ES-I3 (cell line): ENCODE measurements around the gene SLC35B1.

Experiments
- H3K36me3 ChIP-seq: 2 replicates; pipeline ENCODE4 v1.6.1; 2013; ENCODE audit warnings: mild to moderate bottlenecking, low read length, control low read depth, moderate library complexity; ENCODE audit not compliant: insufficient read depth
- H3K4me1 ChIP-seq: 2 replicates; pipeline ENCODE4 v1.6.1; 2013; ENCODE audit warnings: mild to moderate bottlenecking, control low read depth, low read length; ENCODE audit not compliant: insufficient read depth
- H3K9ac ChIP-seq: 2 replicates; pipeline ENCODE4 v1.6.1; 2013; ENCODE audit warnings: low read depth, mild to moderate bottlenecking, low read length, moderate library complexity
- H3K9me3 ChIP-seq: 2 replicates; pipeline ENCODE4 v1.6.1; 2013; ENCODE audit warnings: mild to moderate bottlenecking, low read length, moderate library complexity; ENCODE audit not compliant: control insufficient read depth, insufficient read depth

SLC35B1 gene

DNA sequence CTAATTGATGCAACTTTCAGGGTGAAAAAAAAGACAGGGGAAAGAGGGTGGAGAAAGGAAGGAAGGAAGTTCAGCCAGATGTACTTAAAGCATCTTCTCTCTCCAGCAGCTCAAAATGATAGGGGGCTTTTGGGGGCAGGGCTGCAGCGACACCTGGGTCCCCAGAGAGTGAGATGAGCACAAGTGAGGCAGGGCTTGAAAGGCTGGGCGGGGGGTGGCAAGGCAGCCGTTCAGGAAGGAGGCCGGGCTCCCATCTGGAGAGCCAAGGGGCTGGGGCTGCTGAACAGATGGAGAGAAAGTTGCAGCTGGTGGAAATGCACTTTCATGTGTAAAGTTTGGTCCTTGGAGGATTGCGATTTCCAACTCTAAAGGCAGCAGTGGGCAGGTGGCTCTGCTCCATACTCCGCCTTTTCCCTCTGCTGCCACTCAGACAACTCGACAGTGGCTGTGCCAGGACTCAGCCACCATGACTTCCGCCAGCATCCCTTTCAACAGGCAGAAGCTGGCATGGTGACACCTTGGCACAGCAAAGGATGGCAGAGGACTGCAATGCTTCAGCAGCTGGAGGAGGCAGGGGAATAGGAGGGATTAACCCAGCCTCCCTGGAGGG, 7.7 kb downstream of the SLC35B1 start:
- Histone ChIP-seq H3K9ac (no peak overlapping the region), H3K9me3 (no peaks in the 10 kb centered on the region), H3K36me3 (peaks cover 29% of the 10 kb centered on the region), H3K4me1 (peaks cover 2% of the 10 kb centered on the region; the same call in 1 of the 2 replicates)

DNA sequence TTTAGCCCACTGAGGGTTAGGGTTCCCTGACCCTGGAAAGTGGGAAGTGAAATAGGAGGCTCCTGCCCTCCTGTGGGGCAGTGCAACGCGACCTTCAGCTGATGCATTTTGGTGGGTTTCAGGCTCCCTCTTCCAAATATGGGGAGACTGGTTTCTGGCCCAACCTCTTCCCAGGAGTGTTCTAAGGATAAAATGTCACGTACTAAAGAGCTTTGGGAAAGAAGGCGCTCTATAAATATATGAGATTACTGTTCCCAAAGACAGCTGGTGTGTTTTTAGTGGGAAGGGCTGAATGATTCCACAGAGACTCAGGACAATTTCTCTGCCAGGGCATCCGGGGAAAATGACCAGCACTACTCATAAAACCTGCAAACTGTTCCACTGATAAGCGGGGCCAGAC, 9.8 kb downstream of the SLC35B1 start:
- Histone ChIP-seq H3K9me3 (no peaks in the 10 kb centered on the region), H3K4me1 (peaks cover 7% of the 10 kb centered on the region; the same call in 1 of the 2 replicates), H3K9ac (no peak overlapping the region), H3K36me3 (peaks cover 14% of the 10 kb centered on the region)

DNA sequence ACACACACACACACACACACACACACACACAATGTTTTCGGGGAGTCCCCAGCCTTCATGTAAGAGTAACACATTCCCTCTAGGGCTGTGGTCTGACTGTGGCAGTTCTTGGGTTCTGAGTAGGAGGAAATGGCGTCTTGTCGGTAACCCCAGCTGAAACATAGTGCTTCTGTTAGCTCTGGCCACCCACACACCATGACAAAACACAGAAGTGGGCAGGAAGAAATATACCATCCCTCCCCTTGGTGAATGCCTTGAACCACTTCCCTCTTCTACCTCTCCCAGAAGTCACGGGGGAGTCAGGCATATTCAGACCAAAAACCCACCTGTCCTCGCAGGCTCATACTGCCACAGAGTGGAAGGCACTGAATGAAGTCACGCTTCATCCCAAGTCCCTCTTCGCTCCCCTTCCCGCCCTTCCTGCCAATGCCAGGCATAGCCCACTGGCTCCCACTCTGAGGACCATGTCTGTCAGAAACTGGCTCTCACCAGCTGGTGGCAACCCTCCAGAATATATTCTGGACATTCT, 11.5 kb downstream of the SLC35B1 start:
- Histone ChIP-seq H3K9ac (no peak overlapping the region), H3K36me3 (peaks cover 3% of the 10 kb centered on the region), H3K4me1 (peaks cover 7% of the 10 kb centered on the region; the same call in 1 of the 2 replicates), H3K9me3 (no peaks in the 10 kb centered on the region)

DNA sequence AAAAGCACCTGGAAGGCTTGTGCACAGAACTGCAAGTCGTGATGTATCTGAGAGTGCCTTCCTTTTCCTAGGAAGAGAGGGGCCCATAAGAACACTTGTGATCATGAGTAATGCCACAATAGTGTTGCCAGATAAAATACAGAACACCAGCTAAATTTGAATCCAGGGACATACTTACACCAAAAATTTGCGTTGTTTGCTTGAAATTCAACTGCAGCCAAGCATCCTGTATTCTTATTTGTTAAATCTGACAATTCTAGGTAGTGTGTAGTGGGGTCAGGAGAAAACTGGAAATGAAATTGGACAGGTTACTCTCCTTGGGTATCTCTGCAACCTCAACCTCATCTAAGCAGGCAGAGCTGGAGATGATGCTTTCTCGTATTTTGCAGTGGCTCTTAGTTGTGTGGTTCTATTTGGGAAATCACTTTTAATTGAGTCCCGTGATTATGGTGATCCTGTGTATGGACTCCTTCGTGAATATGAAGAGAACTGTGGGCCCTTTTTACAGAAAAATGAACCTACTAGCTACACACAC, 12.0 kb downstream of the SLC35B1 start:
- Histone ChIP-seq H3K36me3 (no peaks in the 10 kb centered on the region), H3K9me3 (no peaks in the 10 kb centered on the region), H3K4me1 (peaks cover 7% of the 10 kb centered on the region; the same call in 1 of the 2 replicates), H3K9ac (no peak overlapping the region)

DNA sequence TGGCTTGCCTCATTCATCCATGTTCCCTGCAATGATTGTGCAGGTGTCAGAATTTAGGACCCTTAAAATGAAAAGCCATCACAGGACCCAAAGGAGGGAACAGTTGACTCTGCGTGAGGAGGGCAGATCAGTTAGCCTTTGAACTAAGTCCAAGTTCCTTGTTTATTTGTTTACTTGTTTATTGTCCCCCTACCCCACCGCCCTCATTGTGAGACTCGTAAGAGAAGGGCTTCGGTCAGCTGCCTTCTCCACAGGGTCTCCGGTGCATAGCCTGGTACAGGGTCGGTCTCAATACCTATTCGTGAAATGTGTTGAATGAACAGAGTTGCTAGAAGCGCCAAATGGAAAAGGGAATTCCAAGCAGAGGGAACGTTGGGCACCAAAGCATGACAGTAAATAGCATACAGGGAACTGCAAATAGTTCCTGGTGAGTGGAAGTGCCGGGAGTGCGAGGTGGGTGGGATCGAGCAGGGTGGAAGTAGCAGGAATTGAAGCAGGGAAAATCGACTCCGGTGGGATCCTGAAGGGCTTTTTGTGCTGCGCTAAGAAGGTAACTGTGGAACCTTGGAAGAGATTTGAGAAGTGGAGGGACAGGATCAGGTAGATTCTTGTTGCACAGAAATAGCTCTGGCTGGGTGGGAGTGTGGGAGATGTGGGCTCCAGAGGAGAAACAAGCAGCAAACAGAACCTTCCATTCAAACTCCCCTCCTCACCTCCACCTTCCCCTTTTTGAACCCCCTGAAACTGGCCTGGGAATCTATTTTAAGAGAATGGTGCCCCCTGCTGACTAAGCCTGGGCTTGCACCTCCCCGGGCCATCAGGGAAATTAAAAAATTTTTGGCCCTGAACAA, 12.7 kb downstream of the SLC35B1 start:
- peaks cover 7% of the 10 kb centered on the region; the same call in 1 of the 2 replicates for H3K4me1 ChIP-seq
- no peaks in the 10 kb centered on the region for H3K36me3 ChIP-seq
- H3K9ac ChIP-seq: peak overlapping the region; percentile 23
- no peaks in the 10 kb centered on the region for H3K9me3 ChIP-seq

DNA sequence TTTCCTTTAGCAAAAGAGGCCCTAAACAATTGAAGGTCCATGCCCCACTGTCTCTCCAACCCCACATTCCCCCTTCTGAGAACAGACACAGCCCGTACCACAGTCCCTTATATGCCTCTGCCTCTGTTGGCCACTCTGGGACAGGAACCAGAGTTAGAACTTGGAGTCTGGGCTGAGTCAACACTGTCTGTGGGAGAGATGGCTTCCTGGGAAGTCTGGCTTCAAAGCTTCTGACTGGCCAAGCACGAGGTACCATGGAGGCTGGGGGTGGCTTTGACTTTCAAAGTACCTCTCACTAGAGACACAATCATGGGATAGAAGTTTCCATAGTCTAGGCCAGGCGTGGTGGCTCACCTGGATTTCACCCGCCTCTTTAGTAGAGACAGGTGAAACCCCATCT, 15.0 kb downstream of the SLC35B1 start:
- Histone ChIP-seq H3K36me3 (no peaks in the 10 kb centered on the region), H3K9ac (no peak overlapping the region), H3K9me3 (no peaks in the 10 kb centered on the region), H3K4me1 (peaks cover 19% of the 10 kb centered on the region)

DNA sequence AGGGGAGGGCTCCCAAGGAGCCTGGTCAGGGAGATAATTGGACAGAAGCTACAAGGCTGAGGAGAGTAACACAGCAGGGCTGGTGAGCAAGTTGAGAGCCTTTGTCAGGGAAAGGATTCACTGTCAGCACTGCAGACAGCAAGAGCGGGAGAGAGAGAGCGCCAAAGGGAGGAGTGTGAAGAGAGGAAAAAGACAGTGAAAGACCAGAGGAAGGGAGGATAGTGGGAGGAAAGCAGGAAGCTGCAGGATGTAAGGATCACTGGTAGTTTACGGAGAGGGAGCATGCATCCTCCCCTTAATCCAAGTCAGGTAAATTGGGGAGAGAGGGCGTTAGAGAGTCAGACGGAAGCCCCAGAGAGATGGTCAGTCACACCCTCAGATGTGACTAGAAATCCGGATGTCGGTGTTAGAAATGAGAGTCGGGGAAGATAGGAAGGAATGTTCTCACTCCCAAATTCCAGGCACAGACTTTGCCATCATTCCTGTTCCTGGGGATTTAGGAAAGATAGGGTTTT, 16.0 kb downstream of the SLC35B1 start:
- Histone ChIP-seq H3K4me1 (peaks cover 19% of the 10 kb centered on the region), H3K9ac (no peak overlapping the region), H3K36me3 (no peaks in the 10 kb centered on the region), H3K9me3 (no peaks in the 10 kb centered on the region)

DNA sequence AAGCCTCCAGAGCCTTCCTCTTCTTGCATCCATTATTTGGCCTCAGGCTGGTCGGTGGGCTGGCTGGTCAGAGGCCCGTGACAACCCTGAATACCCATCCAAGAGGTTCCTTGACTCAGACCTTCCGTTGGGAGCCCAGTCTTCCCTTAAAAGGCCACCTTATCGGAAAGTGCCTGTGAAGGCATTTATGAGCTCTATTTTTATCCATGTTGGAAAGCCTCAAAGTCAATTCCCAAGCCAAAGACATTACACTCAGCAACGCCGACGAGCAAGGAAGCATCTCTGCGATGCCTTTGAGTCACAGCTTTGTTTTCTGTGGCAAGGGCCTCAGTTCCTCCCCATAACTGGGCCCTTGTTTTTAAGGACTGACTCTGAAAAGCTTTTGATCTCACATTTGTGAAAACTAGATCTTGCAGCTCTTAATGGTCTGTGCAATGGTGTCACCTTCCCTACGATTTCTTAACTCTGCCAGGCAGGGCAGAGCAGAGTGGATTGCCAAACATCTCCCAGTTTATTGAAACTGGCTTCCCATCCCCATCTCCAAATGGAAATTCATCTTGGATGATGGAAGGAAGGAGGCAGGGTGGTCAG, 16.6 kb downstream of the SLC35B1 start:
- peaks cover 19% of the 10 kb centered on the region for H3K4me1 ChIP-seq
- no peak overlapping the region for H3K9ac ChIP-seq

DNA sequence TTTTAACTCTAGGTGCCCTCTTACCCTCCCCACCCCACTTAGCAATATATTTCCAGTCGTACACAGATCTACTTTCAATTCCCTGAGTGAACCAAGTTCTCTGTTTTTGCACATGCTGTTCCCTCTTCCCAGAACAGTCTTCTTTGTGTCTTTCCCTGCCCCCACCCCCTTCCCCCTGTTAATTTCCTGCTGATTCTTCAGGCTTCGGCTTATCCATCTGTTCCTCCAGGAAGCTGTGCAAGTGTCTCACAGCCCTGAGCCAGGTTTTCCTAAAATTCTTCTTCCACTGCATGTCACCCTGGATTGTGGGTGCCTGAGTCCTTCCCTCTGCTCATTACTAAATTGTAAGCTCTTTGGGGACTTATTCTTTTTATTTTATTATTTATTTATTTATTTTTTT, 17.5 kb downstream of the SLC35B1 start:
- Histone ChIP-seq H3K9me3 (no peaks in the 10 kb centered on the region), H3K4me1 (peaks cover 18% of the 10 kb centered on the region), H3K9ac (no peak overlapping the region), H3K36me3 (no peaks in the 10 kb centered on the region)

More for the DNA sequence above, 16.6 kb downstream of the SLC35B1 start:
- Histone ChIP-seq H3K36me3 (no peaks in the 10 kb centered on the region), H3K9me3 (no peaks in the 10 kb centered on the region)

DNA sequence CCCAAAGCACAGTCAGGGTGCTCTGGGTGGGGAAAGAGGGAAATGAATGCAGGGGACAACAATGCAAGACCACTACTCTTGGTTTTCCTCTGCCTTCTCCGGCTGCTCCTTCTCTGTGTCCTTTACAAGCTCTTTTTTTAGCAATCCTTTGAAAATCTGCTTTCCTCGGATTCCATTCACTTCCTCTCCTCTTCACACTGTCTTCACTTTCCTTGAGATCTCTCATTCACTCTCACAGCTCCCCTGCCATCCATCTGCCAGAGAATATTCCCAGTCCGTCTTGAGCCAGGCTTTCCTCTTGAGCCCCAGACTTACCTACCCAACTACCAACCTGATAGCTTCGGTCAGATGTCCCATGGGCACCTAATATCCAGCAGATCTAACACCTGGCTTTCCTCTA, 18.9 kb downstream of the SLC35B1 start:
- no peaks in the 10 kb centered on the region for H3K9me3 ChIP-seq
- no peaks in the 10 kb centered on the region for H3K36me3 ChIP-seq
- peaks cover 12% of the 10 kb centered on the region for H3K4me1 ChIP-seq
- H3K9ac ChIP-seq: no peak overlapping the region

DNA sequence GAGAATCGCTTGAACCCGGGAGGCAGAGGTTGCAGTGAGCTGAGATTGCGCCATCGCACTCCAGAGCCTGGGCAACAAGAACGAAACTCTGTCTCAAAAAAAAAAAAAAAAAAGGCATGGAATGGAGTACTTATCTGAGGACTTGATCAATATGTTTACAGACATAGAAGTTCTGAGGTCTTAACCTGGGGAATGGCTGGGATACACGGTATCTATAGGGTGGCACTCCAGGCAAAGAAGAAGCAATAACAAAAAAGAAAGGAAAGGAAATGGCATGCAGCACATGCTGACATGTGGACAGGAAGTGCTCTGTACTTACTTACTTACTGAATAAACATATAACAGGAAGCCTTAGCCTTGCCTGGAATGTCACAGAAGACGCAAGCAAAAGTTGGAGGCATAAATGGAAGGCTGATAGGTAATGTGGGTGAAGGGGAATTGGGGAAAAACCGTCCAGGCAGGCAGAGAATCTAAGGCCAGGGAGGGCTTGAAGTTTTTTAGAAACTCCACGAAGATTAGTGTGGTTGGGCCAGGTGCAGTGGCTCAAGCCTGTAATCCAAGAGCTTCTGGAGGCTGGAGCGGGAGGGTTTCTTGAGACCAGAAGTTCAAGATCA, 19.8 kb downstream of the SLC35B1 start:
- Histone ChIP-seq H3K9me3 (no peaks in the 10 kb centered on the region), H3K4me1 (peaks cover 12% of the 10 kb centered on the region), H3K9ac (no peak overlapping the region), H3K36me3 (no peaks in the 10 kb centered on the region)

DNA sequence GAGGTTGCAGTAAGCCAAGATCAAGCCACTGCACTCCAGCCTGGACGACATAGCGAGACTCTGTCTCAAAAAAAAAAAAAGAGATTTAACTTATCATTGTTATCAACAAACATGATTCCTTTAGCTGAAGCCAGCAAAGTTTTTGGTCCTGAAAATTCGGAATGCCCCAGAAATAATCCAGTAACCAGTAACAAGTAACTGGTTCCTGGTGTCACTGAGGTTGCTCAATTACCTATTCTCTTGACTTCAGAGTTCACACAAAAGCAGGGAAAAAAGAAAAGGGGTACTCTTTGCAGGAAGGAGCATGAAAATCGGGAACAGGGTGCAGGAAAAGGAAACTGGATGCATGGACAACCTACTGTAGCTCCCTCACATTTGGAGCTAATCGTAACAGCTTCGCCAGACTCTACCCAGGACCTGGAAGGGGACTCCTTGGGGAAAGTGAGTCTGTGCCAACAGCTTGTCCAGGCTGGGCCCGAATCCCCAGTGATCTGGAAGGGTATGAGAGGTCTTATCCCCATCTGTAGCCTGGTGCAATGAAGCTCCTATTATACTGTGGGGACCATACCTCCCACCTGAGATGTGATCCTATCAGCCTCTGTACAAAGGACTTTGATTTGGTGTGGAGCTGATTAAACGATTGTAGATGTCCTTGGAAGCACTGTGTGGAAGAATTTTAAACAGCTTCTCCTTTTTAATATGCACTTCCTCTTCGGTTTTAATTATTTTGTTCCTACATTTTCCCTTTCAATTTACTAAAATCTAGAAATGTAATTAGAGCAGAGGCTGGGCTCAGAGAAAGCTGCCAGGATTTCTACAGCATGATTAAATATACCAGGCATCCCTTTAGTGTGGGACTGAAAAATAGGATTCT, 26.4 kb downstream of the SLC35B1 start:
- no peak overlapping the region for H3K9ac ChIP-seq
- H3K36me3 ChIP-seq: no peaks in the 10 kb centered on the region
- H3K4me1 ChIP-seq: peaks cover 4% of the 10 kb centered on the region
- no peaks in the 10 kb centered on the region for H3K9me3 ChIP-seq

DNA sequence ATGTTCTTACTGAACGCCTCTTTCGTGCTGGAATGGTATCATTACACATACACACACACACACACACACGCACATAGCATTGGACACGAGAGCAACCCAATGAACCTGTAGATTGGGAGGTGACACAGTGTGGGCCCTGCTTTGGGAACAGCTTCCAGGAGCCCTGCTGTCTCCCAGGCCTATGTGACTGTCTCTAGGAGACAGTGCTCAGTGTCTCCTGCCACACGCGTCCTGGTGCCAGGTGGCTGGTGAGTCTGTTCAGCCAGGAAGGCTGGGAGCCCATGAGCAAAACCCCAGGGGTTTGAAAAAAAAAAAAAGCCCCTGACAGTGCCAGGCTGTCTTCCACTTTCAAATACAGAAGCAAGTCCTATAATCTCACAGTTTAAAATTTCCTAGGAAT, 27.4 kb downstream of the SLC35B1 start:
- H3K36me3 ChIP-seq: no peaks in the 10 kb centered on the region
- H3K9ac ChIP-seq: no peak overlapping the region
- H3K4me1 ChIP-seq: peaks cover 8% of the 10 kb centered on the region
- no peaks in the 10 kb centered on the region for H3K9me3 ChIP-seq
